HCT116 (cell line): Measurements from ENCODE around the gene LOXHD1. TPM values are rescaled to one million over a fixed set of nuclear protein-coding genes. Genes with fewer than 3 reads are reported as not detected.

Experiments
- ATAC-seq: fragments of 200-7000 bp; cut with Tn5 transposase; 2 replicates; pipeline ENCODE4 v1.9.1; 2020; ENCODE audit warnings: mild to moderate bottlenecking, moderate library complexity
- BruUV-seq: library from RNA; stranded (reverse); fragments of 400-500 nt; replicated peaks from 2 replicates; lab custom pipeline; 2021; lab: Mats Ljungman, UMichigan
- CTCF ChIA-PET: fragments of 300-600 bp; sonication (Branson Sonifier 250); formaldehyde crosslinking; loops from one replicate; lab custom pipeline; 2021; ENCODE audit warnings: antibody characterized with exemption; lab: Charles Lee
- POLR2A ChIA-PET: fragments of 300-600, 350-600 bp; sonication (Branson Sonifier 250); formaldehyde crosslinking; loops from one replicate; lab custom pipeline; 2021; ENCODE audit warnings: antibody characterized with exemption; lab: Charles Lee
- RAD21 ChIA-PET, 2 experiments: fragments of 300-600 bp; sonication (Branson Sonifier 250); formaldehyde crosslinking; loops; one replicate each; lab custom pipeline; 2023; ENCODE audit warnings: low total read pairs in 2 of 2; ENCODE audit not compliant: uncharacterized antibody in 2 of 2, unreplicated experiment in 2 of 2, low non-redundant PET in 1 of 2; lab: Charles Lee
- DNase-seq: peaks from one replicate; pipeline ENCODE4 v3.0.0-alpha.2; 2010; ENCODE audit warnings: low read depth, low spot score
- H2AFZ ChIP-seq: fragments of 200-600 bp; shearing (Covaris generic), sonication (generic); 2 replicates; pipeline ENCODE4 v1.6.1; 2017; ENCODE audit warnings: low read depth, mixed run types, mixed read lengths, antibody characterized with exemption, low read length; ENCODE audit not compliant: poor library complexity, severe bottlenecking
- H3K27ac ChIP-seq: 2 replicates; pipeline ENCODE4 v1.5.1; 2012; ENCODE audit warnings: low read depth, low read length
- H3K27me3 ChIP-seq: fragments of 200-600 bp; sonication (generic); 2 replicates; pipeline ENCODE4 v1.6.1; 2016; ENCODE audit warnings: mixed run types, low read length, mixed read lengths; ENCODE audit not compliant: insufficient read depth
- H3K36me3 ChIP-seq, 2 experiments: fragments of 200-500 bp in 1 of 2; fragments of 200-600 bp in 1 of 2; sonication (Bioruptor generic) in 1 of 2; sonication (generic) in 1 of 2; 2 replicates each; pipeline versions ENCODE4 v1.5.1 to v1.6.1; 2014 to 2016; ENCODE audit warnings: low read length in 2 of 2, inconsistent platforms in 1 of 2, mixed read lengths in 1 of 2, mixed run types in 1 of 2; ENCODE audit not compliant: insufficient read depth in 2 of 2, control insufficient read depth in 1 of 2
- H3K4me1 ChIP-seq, 2 experiments: fragments of 200-600 bp in 1 of 2; sonication (generic) in 1 of 2; 2 replicates each; pipeline versions ENCODE4 v1.5.1 to v1.6.1; 2012 to 2017; ENCODE audit warnings: low read length in 2 of 2, inconsistent platforms in 1 of 2, mild to moderate bottlenecking in 1 of 2, mixed read lengths in 1 of 2, mixed run types in 1 of 2, moderate library complexity in 1 of 2; ENCODE audit not compliant: insufficient read depth in 2 of 2, control insufficient read depth in 1 of 2
- H3K4me2 ChIP-seq: fragments of 200-600 bp; sonication (generic); 2 replicates; pipeline ENCODE4 v1.6.1; 2017; ENCODE audit warnings: mixed run types, low read length, mixed read lengths
- H3K4me3 ChIP-seq, 2 experiments: fragments of 200-600 bp in 1 of 2; sonication (generic) in 1 of 2; replicated peaks in 1 of 2; 2 replicates each; pipeline ENCODE4 v1.5.1; 2011 to 2016; ENCODE audit warnings: low read length in 2 of 2, control low read depth in 1 of 2, low read depth in 1 of 2, mild to moderate bottlenecking in 1 of 2, mixed read lengths in 1 of 2, mixed run types in 1 of 2
- H3K79me2 ChIP-seq: fragments of 200-600 bp; sonication (generic); 2 replicates; pipeline ENCODE4 v1.6.1; 2017; ENCODE audit warnings: mild to moderate bottlenecking, mixed run types, low read length, moderate library complexity, mixed read lengths; ENCODE audit not compliant: insufficient read depth
- H3K9ac ChIP-seq: fragments of 200-600 bp; sonication (generic); 2 replicates; pipeline ENCODE4 v1.6.1; 2016; ENCODE audit warnings: low read length, mixed read lengths
- H3K9me2 ChIP-seq: fragments of 200-600 bp; sonication (generic), shearing (Covaris generic); 2 replicates; pipeline ENCODE4 v1.6.1; 2017; ENCODE audit warnings: mixed run types, mild to moderate bottlenecking, moderate library complexity; ENCODE audit not compliant: insufficient read depth
- H3K9me3 ChIP-seq, 2 experiments: fragments of 200-500 bp in 1 of 2; fragments of 200-600 bp in 1 of 2; sonication (Bioruptor generic) in 1 of 2; sonication (generic) in 1 of 2; 2 replicates each; pipeline ENCODE4 v1.6.1; 2014 to 2017; ENCODE audit warnings: low read length in 2 of 2, mixed read lengths in 2 of 2, inconsistent platforms in 1 of 2, low read depth in 1 of 2, mild to moderate bottlenecking in 1 of 2, mixed run types in 1 of 2, moderate library complexity in 1 of 2; ENCODE audit not compliant: control insufficient read depth in 1 of 2, insufficient read depth in 1 of 2
- H4K20me1 ChIP-seq: fragments of 200-600 bp; sonication (generic), shearing (Covaris generic); 2 replicates; pipeline ENCODE4 v1.6.1; 2017; ENCODE audit warnings: mixed run types, mild to moderate bottlenecking, moderate library complexity; ENCODE audit not compliant: insufficient read depth
- CBX3 ChIP-seq: IDR thresholded peaks from 2 replicates; pipeline ENCODE4 v1.6.1; 2012; ENCODE audit warnings: low read depth
- CEBPB ChIP-seq: IDR thresholded peaks from 2 replicates; pipeline ENCODE4 v1.6.1; 2012; ENCODE audit warnings: low read depth
- ELF1 ChIP-seq: IDR thresholded peaks from 2 replicates; pipeline ENCODE4 v1.6.1; 2012; ENCODE audit warnings: low read depth, borderline replicate concordance
- EZH2phosphoT487 ChIP-seq: fragments of 200-600 bp; IDR thresholded peaks from 2 replicates; pipeline ENCODE4 v1.6.1; 2018; ENCODE audit warnings: antibody characterized with exemption, borderline replicate concordance
- FOSL1 ChIP-seq: IDR thresholded peaks from 2 replicates; pipeline ENCODE4 v1.6.1; 2012; ENCODE audit warnings: low read depth
- JUND ChIP-seq: IDR thresholded peaks from 2 replicates; pipeline ENCODE4 v1.6.1; 2012
- POLR2A ChIP-seq: IDR thresholded peaks from 2 replicates; pipeline ENCODE4 v1.7.0; 2011; ENCODE audit warnings: borderline replicate concordance; ENCODE audit not compliant: insufficient read depth, insufficient read length; ENCODE audit errors: extremely low read depth
- POLR2AphosphoS5 ChIP-seq: IDR thresholded peaks from 2 replicates; pipeline ENCODE4 v1.6.1; 2011; ENCODE audit warnings: mild to moderate bottlenecking, low read depth, low read length, moderate library complexity
- RAD21 ChIP-seq: IDR thresholded peaks from 2 replicates; pipeline ENCODE4 v1.6.1; 2012; ENCODE audit warnings: low read depth, mild to moderate bottlenecking
- SIN3A ChIP-seq: IDR thresholded peaks from 2 replicates; pipeline ENCODE4 v1.6.1; 2012; ENCODE audit warnings: low read depth
- SP1 ChIP-seq: IDR thresholded peaks from 2 replicates; pipeline ENCODE4 v1.6.1; 2012; ENCODE audit warnings: low read depth
- SRF ChIP-seq: IDR thresholded peaks from 2 replicates; pipeline ENCODE4 v1.6.1; 2012; ENCODE audit warnings: low read depth
- TCF7L2 ChIP-seq: IDR thresholded peaks from 2 replicates; pipeline ENCODE4 v1.7.0; 2011; ENCODE audit warnings: borderline replicate concordance, inconsistent platforms; ENCODE audit not compliant: insufficient read depth, insufficient read length; ENCODE audit errors: extremely low read depth
- YY1 ChIP-seq: IDR thresholded peaks from 2 replicates; pipeline ENCODE4 v1.6.1; 2011; ENCODE audit warnings: low read length, low read depth, moderate library complexity, mild to moderate bottlenecking; ENCODE audit not compliant: insufficient replicate concordance; ENCODE audit errors: extremely low read depth
- ZFX ChIP-seq: fragments of 450-650 bp; IDR thresholded peaks from 2 replicates; pipeline ENCODE4 v1.6.1; 2017
- intact Hi-C: fragments of 100-400 bp; cut with micrococcal nuclease; formaldehyde crosslinking; loops from 2 replicates; pipeline ENCODE4 v1.10.0; 2022
- total RNA-seq: library from RNA; stranded (reverse); gene quantifications from one replicate; pipeline ENCODE4 v1.2.1, GENCODE V29; 2021; ENCODE audit not compliant: unreplicated experiment
- TF ChIP-seq, protein P1 (sequence below): IDR thresholded peaks from 2 replicates; pipeline ENCODE4 v1.6.1; 2012; ENCODE audit warnings: low read depth
- TF ChIP-seq, protein P2 (sequence below): IDR thresholded peaks from 2 replicates; pipeline ENCODE4 v1.6.1; 2012
- TF ChIP-seq, protein P3 (sequence below): IDR thresholded peaks from 2 replicates; pipeline ENCODE4 v1.6.1; 2012
- TF ChIP-seq, protein P4 (sequence below): IDR thresholded peaks from 2 replicates; pipeline ENCODE4 v1.6.1; 2011; ENCODE audit warnings: mild to moderate bottlenecking, low read length, moderate library complexity; ENCODE audit not compliant: insufficient replicate concordance; ENCODE audit errors: extremely low read depth

The LOXHD1 gene
- total RNA-seq, 1 experiment from 2014 or later, result not detected

DNA sequence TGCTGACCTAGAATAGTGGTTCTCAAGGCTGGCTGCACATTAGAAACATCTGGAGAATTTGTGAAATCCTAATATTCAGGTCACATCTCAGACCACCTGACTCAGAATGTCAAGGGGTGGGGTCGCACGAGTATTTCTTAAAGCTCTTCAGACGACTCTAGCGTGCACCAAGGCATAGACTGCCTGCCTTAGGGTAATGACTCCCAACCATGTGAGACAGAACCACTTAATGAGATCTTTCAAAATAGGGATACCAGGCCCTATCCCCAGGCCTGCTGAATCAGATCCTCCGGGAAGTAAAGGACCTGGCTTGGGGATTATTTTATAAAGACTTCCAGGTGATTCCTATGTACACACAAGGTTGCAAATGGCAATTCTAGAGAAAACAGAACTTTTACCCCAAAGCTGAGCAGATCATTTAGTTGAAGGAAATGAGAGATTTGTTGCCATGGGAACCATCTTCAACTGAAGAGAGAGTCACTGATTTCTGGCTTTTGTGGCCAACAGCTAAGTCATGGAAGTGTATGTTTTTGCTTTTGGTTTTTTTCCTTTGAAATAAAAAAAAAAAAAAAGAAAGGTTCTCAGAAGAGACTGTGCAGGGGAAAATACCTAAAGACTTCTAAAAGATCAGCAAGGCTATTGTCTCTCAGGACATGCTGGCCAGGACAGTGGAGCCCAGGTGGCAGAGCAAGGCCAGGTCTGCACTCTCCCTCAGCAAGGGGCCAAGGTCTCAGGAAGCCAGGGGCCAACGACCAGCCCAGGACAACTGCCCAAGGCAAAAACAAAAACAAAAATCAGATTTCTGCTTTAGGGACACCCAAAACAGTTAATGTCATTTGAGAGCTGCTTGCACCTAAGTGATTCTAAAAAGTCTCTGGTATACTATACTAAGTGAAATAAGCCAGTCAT is 15.3 kb upstream of the LOXHD1 start:
- Histone ChIP-seq H3K4me3 (no peak overlapping the region), H3K9ac (no peak overlapping the region), H3K27ac (no peak overlapping the region), H3K79me2 (no peaks in the 10 kb centered on the region), H3K4me1 (peaks cover 0 to 3% of the 10 kb centered on the region in 2 experiments; a peak in 1 of 4 replicates), H2AFZ (no peak overlapping the region), H3K27me3 (peaks cover 30% of the 10 kb centered on the region), H3K4me2 (no peak overlapping the region), H3K9me2 (no peaks in the 10 kb centered on the region), H4K20me1 (no peaks in the 10 kb centered on the region), H3K9me3 (no peaks in the 10 kb centered on the region), H3K36me3 (no peaks in the 10 kb centered on the region)
- DNase-seq (no peak), ATAC-seq (no peak)
- intact Hi-C loops, result no loop called here
- no TSS peak for BruUV-seq
- TF ChIP-seq, protein P1, sequence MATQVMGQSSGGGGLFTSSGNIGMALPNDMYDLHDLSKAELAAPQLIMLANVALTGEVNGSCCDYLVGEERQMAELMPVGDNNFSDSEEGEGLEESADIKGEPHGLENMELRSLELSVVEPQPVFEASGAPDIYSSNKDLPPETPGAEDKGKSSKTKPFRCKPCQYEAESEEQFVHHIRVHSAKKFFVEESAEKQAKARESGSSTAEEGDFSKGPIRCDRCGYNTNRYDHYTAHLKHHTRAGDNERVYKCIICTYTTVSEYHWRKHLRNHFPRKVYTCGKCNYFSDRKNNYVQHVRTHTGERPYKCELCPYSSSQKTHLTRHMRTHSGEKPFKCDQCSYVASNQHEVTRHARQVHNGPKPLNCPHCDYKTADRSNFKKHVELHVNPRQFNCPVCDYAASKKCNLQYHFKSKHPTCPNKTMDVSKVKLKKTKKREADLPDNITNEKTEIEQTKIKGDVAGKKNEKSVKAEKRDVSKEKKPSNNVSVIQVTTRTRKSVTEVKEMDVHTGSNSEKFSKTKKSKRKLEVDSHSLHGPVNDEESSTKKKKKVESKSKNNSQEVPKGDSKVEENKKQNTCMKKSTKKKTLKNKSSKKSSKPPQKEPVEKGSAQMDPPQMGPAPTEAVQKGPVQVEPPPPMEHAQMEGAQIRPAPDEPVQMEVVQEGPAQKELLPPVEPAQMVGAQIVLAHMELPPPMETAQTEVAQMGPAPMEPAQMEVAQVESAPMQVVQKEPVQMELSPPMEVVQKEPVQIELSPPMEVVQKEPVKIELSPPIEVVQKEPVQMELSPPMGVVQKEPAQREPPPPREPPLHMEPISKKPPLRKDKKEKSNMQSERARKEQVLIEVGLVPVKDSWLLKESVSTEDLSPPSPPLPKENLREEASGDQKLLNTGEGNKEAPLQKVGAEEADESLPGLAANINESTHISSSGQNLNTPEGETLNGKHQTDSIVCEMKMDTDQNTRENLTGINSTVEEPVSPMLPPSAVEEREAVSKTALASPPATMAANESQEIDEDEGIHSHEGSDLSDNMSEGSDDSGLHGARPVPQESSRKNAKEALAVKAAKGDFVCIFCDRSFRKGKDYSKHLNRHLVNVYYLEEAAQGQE, result no peak
- TF ChIP-seq, protein P2, sequence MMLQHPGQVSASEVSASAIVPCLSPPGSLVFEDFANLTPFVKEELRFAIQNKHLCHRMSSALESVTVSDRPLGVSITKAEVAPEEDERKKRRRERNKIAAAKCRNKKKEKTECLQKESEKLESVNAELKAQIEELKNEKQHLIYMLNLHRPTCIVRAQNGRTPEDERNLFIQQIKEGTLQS, result no peak
- TF ChIP-seq CBX3 (no peak), CEBPB (no peak), JUND (no peak), SRF (no peak), ZFX (no peak), ELF1 (no peak), TCF7L2 (no peak), YY1 (no peak), POLR2AphosphoS5 (no peak), RAD21 (no peak), SIN3A (no peak), SP1 (no peak), FOSL1 (no peak), POLR2A (no peak), EZH2phosphoT487 (no peak)
- TF ChIP-seq, protein P3, sequence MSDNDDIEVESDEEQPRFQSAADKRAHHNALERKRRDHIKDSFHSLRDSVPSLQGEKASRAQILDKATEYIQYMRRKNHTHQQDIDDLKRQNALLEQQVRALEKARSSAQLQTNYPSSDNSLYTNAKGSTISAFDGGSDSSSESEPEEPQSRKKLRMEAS, result no peak
- TF ChIP-seq, protein P4, sequence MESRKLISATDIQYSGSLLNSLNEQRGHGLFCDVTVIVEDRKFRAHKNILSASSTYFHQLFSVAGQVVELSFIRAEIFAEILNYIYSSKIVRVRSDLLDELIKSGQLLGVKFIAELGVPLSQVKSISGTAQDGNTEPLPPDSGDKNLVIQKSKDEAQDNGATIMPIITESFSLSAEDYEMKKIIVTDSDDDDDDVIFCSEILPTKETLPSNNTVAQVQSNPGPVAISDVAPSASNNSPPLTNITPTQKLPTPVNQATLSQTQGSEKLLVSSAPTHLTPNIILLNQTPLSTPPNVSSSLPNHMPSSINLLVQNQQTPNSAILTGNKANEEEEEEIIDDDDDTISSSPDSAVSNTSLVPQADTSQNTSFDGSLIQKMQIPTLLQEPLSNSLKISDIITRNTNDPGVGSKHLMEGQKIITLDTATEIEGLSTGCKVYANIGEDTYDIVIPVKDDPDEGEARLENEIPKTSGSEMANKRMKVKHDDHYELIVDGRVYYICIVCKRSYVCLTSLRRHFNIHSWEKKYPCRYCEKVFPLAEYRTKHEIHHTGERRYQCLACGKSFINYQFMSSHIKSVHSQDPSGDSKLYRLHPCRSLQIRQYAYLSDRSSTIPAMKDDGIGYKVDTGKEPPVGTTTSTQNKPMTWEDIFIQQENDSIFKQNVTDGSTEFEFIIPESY, result no peak
- ChIA-PET POLR2A (no interaction called here), RAD21 (no interaction called here), CTCF (no interaction called here)
